K562 (cell line): ENCODE results near the gene PPP1R15A. TPM values are rescaled to one million over a fixed set of nuclear protein-coding genes. Genes with fewer than 3 reads are reported as not detected.

Experiments
- ARID1B ChIP-seq: fragments of 450-650 bp; IDR thresholded peaks from 2 replicates; pipeline ENCODE4 v1.6.1; 2016; ENCODE audit warnings: antibody characterized with exemption, mild to moderate bottlenecking, inconsistent platforms
- ATF6 ChIP-seq: sonication (generic); formaldehyde crosslinking; IDR thresholded peaks from 2 replicates; pipeline ENCODE4 v1.4.0; 2020; ENCODE audit warnings: mild to moderate bottlenecking, missing genetic modification reagents
- CBFA2T3 ChIP-seq: fragments of 450-650 bp; IDR thresholded peaks from 2 replicates; pipeline ENCODE4 v1.6.1; 2017
- CREM ChIP-seq: IDR thresholded peaks from 2 replicates; pipeline ENCODE4 v1.6.1; 2014; ENCODE audit warnings: antibody characterized with exemption, low read depth
- ESRRA ChIP-seq: fragments of 450-650 bp; IDR thresholded peaks from 2 replicates; pipeline ENCODE4 v1.6.1; 2014; ENCODE audit warnings: low read depth, mild to moderate bottlenecking, moderate library complexity, borderline replicate concordance
- HMG20A ChIP-seq: fragments of 450-650 bp; formaldehyde crosslinking; conservative IDR thresholded peaks from 2 replicates; pipeline ENCODE4 v1.4.0; 2020; ENCODE audit warnings: mild to moderate bottlenecking, mixed read lengths
- KAT2B ChIP-seq: IDR thresholded peaks from one replicate; pipeline ENCODE4 v1.6.1; 2012; ENCODE audit warnings: low read depth, mild to moderate bottlenecking, control low read depth, inconsistent platforms, low read length, moderate library complexity
- MAX ChIP-seq: sonication (generic); formaldehyde crosslinking; IDR thresholded peaks from 2 replicates; pipeline ENCODE4 v1.9.0; 2022; ENCODE audit warnings: mild to moderate bottlenecking, missing genetic modification reagents
- NCOA2 ChIP-seq, 2 experiments: fragments of 450-650 bp; IDR thresholded peaks; 2 replicates each; pipeline ENCODE4 v1.6.1; 2018; ENCODE audit warnings: mild to moderate bottlenecking in 2 of 2, moderate library complexity in 1 of 2; ENCODE audit not compliant: partially characterized antibody in 2 of 2
- NFATC3 ChIP-seq: fragments of 450-650 bp; IDR thresholded peaks from 2 replicates; pipeline ENCODE4 v1.6.1; 2017; ENCODE audit warnings: mild to moderate bottlenecking
- PHF20 ChIP-seq: fragments of 450-650 bp; IDR thresholded peaks from 2 replicates; pipeline ENCODE4 v1.6.1; 2018; ENCODE audit not compliant: partially characterized antibody
- REST ChIP-seq, 2 experiments: fragments of 450-650 bp; formaldehyde crosslinking in 1 of 2; IDR thresholded peaks; 2 replicates each; pipeline versions ENCODE4 v1.4.0 to v1.6.1; 2014 to 2020; ENCODE audit warnings: mild to moderate bottlenecking in 2 of 2, borderline replicate concordance in 1 of 2, low read depth in 1 of 2
- U2AF1 ChIP-seq: fragments of 200-400 bp; formaldehyde crosslinking; optimal IDR thresholded peaks from 2 replicates; pipeline ENCODE3; 2017; ENCODE audit warnings: mild to moderate bottlenecking, low read depth, low read length, moderate library complexity
- USF1 ChIP-seq: sonication (generic); formaldehyde crosslinking; IDR thresholded peaks from 2 replicates; pipeline ENCODE4 v1.9.0; 2022; ENCODE audit warnings: mild to moderate bottlenecking, missing genetic modification reagents
- ZNF253 ChIP-seq: fragments of 250-450 bp; sonication (Bioruptor Pico); conservative IDR thresholded peaks from 2 replicates; pipeline ENCODE4 v1.6.1; 2021; ENCODE audit warnings: mild to moderate bottlenecking
- ZNF639 ChIP-seq, 2 experiments: fragments of 200-800 bp in 1 of 2; sonication (Bioruptor generic) in 1 of 2; sonication (generic) in 1 of 2; formaldehyde crosslinking in 1 of 2; IDR thresholded peaks in 1 of 2; conservative IDR thresholded peaks in 1 of 2; 2 replicates each; pipeline versions ENCODE4 v1.5.0 to v1.6.1; 2016 to 2020; ENCODE audit warnings: missing compliant biosample characterization in 1 of 2, missing genetic modification characterization in 1 of 2, missing genetic modification reagents in 1 of 2
- polyA plus RNA-seq, 8 experiments: library from polyadenylated mRNA; depleted of rRNA in 4 of 8; stranded (reverse) in 5 of 8; unstranded in 3 of 8; fragments of >200 nt; fragmentation: Nextera tagmentation in 2 of 8; fragmentation: Illumina TruSeq in 1 of 8; extraction: Ambion mirVana in 2 of 8; extraction: Trizol in 1 of 8; gene quantifications; 2 replicates each; pipeline versions ENCODE4 v1.2.1 to v1.2.3, GENCODE V29; 2011 to 2014; ENCODE audit warnings: inconsistent platforms in 1 of 8, missing spikeins in 1 of 8
- total RNA-seq, 7 experiments: library from RNA; depleted of rRNA in 6 of 7; stranded (reverse); fragments of >200 nt in 6 of 7; fragmentation: Illumina TruSeq in 2 of 7; extraction: Trizol in 2 of 7; gene quantifications; 2 replicates each; pipeline versions ENCODE4 v1.2.1 to v1.2.3, GENCODE V29; 2011 to 2021; ENCODE audit warnings: low replicate concordance in 1 of 7

PPP1R15A gene
- total and polyA plus RNA-seq, 9 of the 15 experiments (the other 6 are each of a cell fraction or from before 2014, with no cell fraction given), result 0.42 to 73.7 (median 44.0) TPM

- peak; percentile 53; the same call in 1 of the 2 replicates for TF ChIP-seq USF1 (CRISPR knock-in tag)
- no peak for TF ChIP-seq KAT2B
- peak; percentile 67 for TF ChIP-seq CBFA2T3
- TF ChIP-seq NFATC3, result no peak
- TF ChIP-seq U2AF1, result no peak
- no peak for TF ChIP-seq NCOA2 (IDR thresholded peaks at IDR 0.05; ENCODE audit: partially characterized antibody in 2 of 2)
- TF ChIP-seq ATF6 (CRISPR knock-in tag), result no peak
- TF ChIP-seq REST (IDR thresholded peaks at IDR 0.05; ENCODE audit: borderline replicate concordance), result peak; percentile 33
- no peak for TF ChIP-seq REST (CRISPR knock-in tag; IDR thresholded peaks at IDR 0.05; ENCODE audit: low read depth)
- TF ChIP-seq PHF20, result no peak
- TF ChIP-seq ESRRA, result no peak
- TF ChIP-seq ZNF253 (CRISPR knock-in tag), result no peak
- TF ChIP-seq CREM, result peak; percentile 78
- no peak for TF ChIP-seq MAX
- TF ChIP-seq ZNF639 (CRISPR knock-in tag; conservative IDR thresholded peaks at IDR 0.05 in 1 of 2, IDR thresholded peaks at IDR 0.05 in 1 of 2), result no peak
- TF ChIP-seq HMG20A (CRISPR knock-in tag), result no peak
- peak; percentile 78 for TF ChIP-seq ARID1B
Observed at GRCh38 chr19:48918801-48919247, 46.6 kb downstream of the PPP1R15A start (continued).
